NCI-H2081 treated with DMSO at 0.1 percent for 48 hours (cell line): ENCODE results near the gene TM7SF2.
"Not testable (repeated sequence)": the region's sequence is repeated elsewhere in the genome, so short reads cannot be mapped to it uniquely, and the experiment has no call there.

ENCODE experiments used
- DNase-seq: peaks from one replicate; lab custom pipeline; 2025; lab: John Stamatoyannopoulos, UW

TM7SF2 gene

DNA sequence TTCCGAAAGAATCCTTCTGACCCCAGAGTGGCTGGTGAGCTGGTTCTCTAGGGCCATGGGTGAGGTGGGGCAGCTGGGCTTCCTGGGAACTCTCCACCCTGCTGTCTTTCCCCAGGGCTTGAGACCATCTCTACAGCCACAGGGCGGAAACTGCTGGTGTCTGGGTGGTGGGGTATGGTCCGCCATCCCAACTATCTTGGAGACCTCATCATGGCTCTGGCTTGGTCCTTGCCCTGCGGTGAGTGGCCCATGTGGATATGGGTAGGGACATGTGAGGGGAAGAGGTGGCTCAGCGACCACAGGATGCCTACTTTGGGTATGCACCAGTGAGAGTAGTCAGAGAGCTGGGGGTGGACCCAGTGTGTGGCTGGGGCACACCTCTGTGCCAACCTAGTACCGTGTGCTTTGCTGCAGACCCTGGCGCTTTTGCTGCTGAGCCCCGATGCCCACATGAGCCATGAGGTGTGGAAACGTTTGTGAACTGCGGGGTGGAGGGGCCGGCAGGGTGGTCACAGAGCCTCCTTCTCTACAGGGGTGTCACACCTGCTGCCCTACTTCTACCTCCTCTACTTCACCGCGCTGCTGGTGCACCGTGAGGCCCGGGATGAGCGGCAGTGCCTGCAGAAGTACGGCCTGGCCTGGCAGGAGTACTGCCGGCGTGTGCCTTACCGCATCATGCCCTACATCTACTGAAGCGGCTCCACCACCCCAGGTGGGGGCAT lies 3.9 kb downstream of the TM7SF2 start:
- no peak for DNase-seq

- DNase-seq = no peak
Observed at GRCh38 chr11:65116370-65117205, 4.9 kb downstream of the TM7SF2 start.

DNA sequence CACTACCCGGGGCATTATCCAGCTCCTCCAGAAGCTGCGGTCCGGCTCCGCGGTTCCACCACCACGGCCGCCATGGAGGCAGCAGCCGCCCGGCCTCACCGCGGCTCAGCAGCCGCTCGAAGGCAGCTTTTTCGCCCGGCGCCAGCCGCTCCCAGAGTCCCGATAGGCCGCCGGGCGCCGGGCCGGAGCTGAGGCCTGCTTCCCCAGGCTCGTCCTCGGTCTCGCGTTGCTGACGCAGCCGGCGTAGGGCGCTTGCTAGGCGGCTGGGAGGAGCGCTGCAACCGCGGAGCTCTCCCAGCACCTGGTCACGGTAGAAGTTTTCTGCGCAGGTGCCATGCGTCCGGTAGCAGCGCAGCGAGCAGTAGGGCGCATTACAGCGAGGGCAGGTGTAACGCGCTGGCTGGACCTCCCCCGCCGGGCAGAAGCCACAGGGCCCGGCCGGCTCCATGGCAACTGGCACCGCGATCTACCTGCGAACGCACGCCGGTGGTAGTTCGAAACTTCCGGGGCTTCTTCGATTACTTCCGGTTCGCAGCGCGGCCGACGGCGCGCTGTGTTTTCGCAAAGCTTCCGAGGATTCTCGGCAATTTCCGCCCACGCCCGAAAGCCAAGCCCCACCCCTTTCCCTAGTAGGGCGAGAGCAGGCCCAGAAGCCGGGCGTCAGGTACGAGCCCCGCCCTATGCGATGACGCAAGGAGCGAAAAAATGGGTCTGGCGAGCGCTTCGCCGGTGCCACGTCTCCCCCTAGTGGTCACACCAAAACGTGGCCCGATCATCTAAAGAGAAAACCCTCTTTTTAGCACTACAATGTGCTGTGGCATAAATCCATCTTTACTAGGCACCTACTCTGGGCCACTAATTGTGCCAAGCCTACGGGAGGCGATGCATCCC lies 5.8 kb downstream of the TM7SF2 start, which contains the start of gene ZNHIT2:
TSS of gene ZNHIT2 (minus strand) at position 496 of the 891 bp plus-strand sequence. CDS start at position 448, 48 bp downstream.
- DNase-seq = peak; percentile 96

GRCh38 chr11:65118097-65118837 lies 6.6 kb downstream of the TM7SF2 start:
- DNase-seq = no peak

GRCh38 chr11:65118891-65119669 lies 7.4 kb downstream of the TM7SF2 start:
- not testable (repeated sequence) for DNase-seq

GRCh38 chr11:65119670-65119995 lies 8.0 kb downstream of the TM7SF2 start:
- DNase-seq = no peak

- no peak for DNase-seq
Observed at GRCh38 chr11:65120831-65121230, 9.2 kb downstream of the TM7SF2 start.

GRCh38 chr11:65121447-65121864 lies 9.8 kb downstream of the TM7SF2 start:
- DNase-seq = no peak

GRCh38 chr11:65121865-65122696 lies 10.4 kb downstream of the TM7SF2 start, which contains the start of the genes FAU and MRPL49:
FAU (minus strand) TSS chr11:65122134; CDS start chr11:65121813, 321 bp downstream.
MRPL49 (plus strand) TSS chr11:65122321; CDS start chr11:65122347, 26 bp downstream.
- peak; percentile 86 for DNase-seq

DNA sequence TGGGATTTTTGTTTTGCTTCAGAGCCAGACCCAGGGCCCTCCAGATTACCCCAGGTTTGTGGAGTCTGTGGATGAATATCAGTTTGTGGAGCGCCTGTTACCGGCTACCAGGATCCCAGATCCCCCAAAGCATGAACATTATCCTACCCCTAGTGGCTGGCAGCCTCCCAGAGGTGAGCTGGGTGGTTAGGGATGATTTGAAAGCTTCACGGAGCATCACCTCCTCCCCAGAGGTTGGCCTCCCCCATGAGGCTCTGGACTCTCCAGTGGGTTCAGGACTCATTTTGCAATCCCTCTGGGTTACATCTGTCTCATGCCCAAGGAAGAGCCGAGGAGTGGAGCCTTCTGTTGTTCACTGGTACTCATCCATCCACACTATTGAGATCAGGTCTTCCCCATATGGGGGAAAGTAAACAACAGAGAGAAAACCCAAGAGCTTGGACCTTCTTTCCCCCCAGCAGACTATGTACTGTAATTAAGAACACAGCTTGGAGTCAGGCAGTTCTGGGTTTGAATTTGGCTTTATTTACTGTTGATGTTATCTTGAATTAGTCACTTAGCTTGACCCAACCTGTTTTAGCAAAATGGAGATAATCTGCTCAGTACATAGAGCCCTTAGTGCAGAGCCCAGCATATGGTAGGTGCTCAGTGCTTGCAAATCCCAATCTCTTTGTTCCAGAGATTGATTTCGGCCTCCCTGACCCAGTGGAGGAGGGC lies 13.0 kb downstream of the TM7SF2 start:
- no peak for DNase-seq

GRCh38 chr11:65125197-65126056 lies 13.8 kb downstream of the TM7SF2 start:
- DNase-seq = no peak

- no peak for DNase-seq
Observed at GRCh38 chr11:65126624-65127274, 15.1 kb downstream of the TM7SF2 start.

DNA sequence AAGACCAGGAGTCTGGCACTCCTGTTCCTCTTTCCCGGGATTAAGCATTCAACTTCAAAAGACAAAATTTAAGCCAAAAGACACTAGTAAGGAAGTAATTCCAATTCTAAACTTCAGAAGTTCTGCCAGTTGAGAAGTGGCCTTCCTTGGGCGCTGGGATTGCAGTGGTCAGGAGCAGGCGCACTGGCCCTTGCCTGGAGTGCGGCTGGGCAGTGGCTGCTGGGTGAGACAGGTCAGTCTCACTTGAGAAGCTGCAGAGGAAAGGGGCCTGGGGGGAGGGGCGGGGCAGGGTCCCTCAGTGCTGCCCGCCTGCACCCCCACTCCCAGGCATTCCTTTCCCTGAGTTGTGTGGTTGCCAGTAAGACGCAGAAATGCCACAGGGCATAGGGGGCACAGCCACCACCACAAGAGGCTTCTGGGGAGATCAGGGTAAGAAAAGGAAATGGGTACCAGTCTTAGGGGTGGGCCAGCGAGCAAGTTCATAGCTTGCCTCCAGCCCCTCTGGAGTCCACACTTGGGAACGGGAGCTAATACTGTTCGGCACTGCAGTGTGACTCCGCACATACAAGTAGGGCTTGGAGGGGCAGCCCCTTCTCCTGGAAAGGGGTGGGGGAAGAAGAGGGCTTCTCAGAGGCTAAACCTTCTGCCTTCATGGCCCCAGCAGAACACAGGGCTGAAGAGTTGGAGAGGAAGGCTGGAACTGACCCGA lies 16.0 kb downstream of the TM7SF2 start:
- no peak for DNase-seq

DNA sequence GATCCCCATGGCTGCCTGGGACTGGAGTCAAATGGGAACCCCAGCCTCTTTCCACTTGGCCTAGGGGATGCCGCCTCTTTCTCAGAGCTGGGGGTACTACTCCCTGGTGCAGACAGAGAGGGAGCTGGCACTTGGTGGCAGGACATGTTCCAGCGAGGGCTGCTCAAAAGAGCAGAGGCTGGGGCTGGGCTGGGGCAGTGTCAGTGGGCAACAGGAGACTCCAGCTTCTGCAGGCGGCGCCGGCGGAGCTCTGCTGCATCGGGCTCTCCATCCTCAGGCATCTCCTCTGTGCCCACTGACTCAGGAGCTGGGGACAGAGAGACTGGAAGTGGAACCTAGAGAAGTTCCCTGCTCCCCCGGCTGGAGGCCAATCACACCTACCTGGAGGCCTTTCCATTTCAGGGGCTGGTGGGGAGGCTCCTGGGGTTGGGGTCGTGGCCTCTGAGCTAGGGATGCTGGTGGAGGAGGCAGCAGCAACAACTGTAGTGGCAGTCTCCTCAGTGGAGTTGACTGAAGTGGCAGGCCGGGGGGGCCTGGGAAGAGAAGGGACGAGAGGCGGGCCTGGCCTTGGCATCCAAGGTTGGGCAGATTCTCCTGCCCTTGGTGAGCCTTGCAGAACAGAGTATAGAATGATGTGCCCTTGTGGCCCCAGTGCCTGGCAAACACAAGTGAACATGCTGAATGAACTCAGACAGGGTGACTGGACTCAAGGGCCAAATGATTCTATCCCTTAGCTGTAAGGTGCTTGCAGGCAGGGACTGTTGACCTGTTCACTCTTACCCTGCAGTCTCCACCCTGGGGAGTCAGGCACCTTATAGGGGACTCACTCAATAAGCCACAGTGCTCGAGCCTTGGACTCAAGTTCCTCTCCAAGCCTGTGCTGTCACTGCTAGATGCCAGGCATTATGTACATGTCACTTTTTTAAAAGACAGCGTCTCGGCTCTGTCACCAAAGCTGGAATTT lies 16.8 kb downstream of the TM7SF2 start:
- no peak for DNase-seq

- no peak for DNase-seq
Observed at GRCh38 chr11:65129649-65130441, 18.2 kb downstream of the TM7SF2 start.
